Measurements from ENCODE around the gene PACSIN1.

The PACSIN1 gene

DNA sequence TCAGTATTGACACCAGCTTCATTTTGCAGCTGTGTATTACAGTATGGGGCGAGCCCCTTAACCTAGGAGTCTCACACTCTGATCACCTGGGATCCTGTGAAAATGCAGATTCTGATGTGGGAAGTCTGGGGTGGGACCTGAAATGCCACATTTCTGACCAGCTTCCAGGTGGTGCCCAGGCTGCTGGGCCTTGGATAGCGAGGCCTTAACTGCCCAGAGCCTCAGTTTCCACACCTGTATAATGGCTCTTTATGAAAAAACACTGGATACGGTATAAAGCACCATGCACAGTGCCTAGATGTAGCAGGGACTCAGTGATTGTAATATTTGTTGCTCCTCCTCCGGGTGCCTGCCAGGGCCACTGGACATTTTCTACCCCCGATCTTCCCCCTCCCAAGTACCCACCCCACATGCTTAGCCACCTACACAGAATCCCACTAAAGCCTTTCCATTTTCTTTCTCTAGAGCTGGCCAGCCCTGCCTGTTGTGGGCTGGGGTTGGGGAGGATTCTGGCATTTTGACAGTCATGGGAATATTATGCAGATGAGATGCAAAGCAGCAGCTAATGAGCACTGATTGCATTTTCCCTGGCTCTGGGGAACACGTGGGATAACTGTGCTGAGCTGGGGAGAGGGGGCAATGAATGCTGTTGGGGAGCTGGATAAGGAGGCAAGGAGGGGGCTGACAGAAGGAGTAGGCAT, 45.5 kb downstream of the PACSIN1 start:
- Mint-ChIP-seq H3K9me3 (peaks cover 6% of the 10 kb centered on the region), H3K27ac (peak overlapping the region in 2 of 3 experiments; percentile 12 to 22), H3K36me3 (ENCODE audit: low read depth) (no peaks in the 10 kb centered on the region), H3K4me3 (peak overlapping the region in 1 of 3 experiments; percentile 48), H3K27me3 (ENCODE audit: low read depth) (peaks cover 4% of the 10 kb centered on the region), H3K4me1 (peaks cover 42% of the 10 kb centered on the region)
- TF ChIP-seq, protein P1, sequence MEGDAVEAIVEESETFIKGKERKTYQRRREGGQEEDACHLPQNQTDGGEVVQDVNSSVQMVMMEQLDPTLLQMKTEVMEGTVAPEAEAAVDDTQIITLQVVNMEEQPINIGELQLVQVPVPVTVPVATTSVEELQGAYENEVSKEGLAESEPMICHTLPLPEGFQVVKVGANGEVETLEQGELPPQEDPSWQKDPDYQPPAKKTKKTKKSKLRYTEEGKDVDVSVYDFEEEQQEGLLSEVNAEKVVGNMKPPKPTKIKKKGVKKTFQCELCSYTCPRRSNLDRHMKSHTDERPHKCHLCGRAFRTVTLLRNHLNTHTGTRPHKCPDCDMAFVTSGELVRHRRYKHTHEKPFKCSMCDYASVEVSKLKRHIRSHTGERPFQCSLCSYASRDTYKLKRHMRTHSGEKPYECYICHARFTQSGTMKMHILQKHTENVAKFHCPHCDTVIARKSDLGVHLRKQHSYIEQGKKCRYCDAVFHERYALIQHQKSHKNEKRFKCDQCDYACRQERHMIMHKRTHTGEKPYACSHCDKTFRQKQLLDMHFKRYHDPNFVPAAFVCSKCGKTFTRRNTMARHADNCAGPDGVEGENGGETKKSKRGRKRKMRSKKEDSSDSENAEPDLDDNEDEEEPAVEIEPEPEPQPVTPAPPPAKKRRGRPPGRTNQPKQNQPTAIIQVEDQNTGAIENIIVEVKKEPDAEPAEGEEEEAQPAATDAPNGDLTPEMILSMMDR (IDR thresholded peaks at IDR 0.05; ENCODE audit: unreplicated experiment in 3 of 3) = no peak

DNA sequence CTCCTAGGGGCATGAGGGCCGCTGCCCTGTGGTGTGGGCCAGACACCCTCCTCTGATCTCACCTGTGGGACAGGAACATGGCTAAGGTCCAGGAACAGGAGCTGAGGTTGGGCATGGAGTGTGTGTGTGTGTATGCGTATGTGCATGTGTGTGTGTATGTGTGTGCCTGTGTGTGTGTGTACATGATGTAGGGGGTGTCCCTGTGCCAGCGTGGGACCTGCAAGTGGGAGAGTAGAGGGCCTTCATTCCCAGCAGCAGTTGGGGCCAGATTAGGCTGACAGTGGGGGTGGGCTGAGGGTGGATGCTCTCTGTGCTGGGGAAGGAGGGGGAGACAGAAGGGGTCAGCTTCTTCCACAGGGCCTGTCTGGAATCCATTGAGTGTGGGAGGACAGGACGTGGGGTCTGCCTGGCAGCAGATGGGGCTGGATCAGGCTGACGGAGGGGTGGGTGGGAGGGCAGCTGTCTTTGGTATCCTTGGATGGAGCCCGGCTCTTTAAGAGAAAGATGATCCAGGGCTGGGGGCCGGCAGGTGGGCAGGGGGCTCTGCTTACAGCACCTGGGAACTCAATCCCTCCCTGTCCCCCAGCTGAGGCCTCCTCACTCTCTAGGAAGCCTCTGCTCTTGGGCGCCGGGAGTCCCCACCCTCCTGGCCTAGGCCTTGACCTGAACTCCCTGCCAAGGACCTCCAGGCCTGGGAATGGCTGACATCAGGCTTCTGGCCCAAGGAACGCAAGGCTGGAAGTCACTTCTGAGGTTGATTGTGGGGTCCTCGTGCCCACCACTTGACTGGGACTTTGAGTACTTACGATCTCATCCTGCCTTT, 46.2 kb downstream of the PACSIN1 start:
- peaks cover 43% of the 10 kb centered on the region for H3K4me1 Mint-ChIP-seq
- TF ChIP-seq, protein P1 (IDR thresholded peaks at IDR 0.05; ENCODE audit: unreplicated experiment in 3 of 3) = no peak
- no peaks in the 10 kb centered on the region for H3K36me3 Mint-ChIP-seq (ENCODE audit: low read depth)
- H3K27me3 Mint-ChIP-seq (ENCODE audit: low read depth) = peaks cover 6% of the 10 kb centered on the region
- peak overlapping the region in 1 of 3 experiments; percentile 48 for H3K4me3 Mint-ChIP-seq
- peaks cover 6% of the 10 kb centered on the region for H3K9me3 Mint-ChIP-seq
- peak overlapping the region; percentile 12 to 46 (median 37) for H3K27ac Mint-ChIP-seq

DNA sequence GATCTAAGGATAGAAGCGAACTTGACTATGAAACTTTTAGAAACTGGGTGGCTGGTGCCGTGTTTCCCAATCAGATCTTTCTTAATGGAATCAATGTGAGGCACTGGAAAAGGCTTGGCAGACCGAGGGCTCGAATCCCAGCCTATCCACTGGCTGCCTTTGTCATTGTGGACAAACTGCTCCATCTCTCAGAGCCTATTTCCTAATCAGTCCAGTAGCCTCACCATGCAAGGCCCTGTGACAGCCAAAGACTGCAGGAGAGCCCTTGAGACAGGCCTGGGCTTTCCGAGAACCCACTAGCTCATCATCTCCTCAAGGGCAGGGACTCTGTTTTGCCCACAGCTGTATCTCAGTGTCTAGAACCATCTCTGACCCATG, 46.9 kb downstream of the PACSIN1 start:
- H3K9me3 Mint-ChIP-seq = peaks cover 6% of the 10 kb centered on the region
- H3K4me3 Mint-ChIP-seq = peak overlapping the region in 1 of 3 experiments; percentile 8

DNA sequence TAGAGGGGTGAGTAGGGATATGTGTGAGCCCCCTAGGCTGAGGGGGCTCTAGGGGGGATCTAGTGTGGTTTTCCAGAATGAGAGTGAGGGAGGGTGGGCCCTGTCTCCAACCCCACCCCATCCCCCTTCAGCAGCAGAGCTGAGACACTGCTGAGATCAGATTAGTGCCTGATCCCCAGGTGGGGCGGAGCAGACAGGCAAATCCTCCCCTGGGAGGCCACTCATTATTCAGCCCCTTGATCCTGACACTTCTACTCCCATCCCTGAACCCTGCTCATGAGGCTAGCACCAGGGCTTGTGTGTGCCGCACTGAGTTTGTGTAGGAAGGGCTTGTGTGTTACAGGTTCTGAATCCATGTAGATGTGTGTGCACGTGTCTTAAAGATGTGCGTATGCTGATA, 47.8 kb downstream of the PACSIN1 start:
- Mint-ChIP-seq H3K4me1 (peaks cover 42% of the 10 kb centered on the region), H3K9me3 (peaks cover 6% of the 10 kb centered on the region), H3K27me3 (ENCODE audit: low read depth) (peaks cover 11% of the 10 kb centered on the region), H3K4me3 (peak overlapping the region in 2 of 3 experiments; percentile 4 to 69), H3K27ac (peak overlapping the region in 2 of 3 experiments; percentile 15 to 46), H3K36me3 (ENCODE audit: low read depth) (no peaks in the 10 kb centered on the region)
- TF ChIP-seq, protein P1 (IDR thresholded peaks at IDR 0.05; ENCODE audit: unreplicated experiment in 3 of 3) = no peak

More for the DNA sequence above, 46.9 kb downstream of the PACSIN1 start:
- H3K4me1 Mint-ChIP-seq = peaks cover 42% of the 10 kb centered on the region
- TF ChIP-seq, protein P1 (IDR thresholded peaks at IDR 0.05; ENCODE audit: unreplicated experiment in 3 of 3) = no peak
- peak overlapping the region in 1 of 3 experiments; percentile 46 for H3K27ac Mint-ChIP-seq
- H3K27me3 Mint-ChIP-seq (ENCODE audit: low read depth) = peaks cover 11% of the 10 kb centered on the region
- H3K36me3 Mint-ChIP-seq (ENCODE audit: low read depth) = no peaks in the 10 kb centered on the region

DNA sequence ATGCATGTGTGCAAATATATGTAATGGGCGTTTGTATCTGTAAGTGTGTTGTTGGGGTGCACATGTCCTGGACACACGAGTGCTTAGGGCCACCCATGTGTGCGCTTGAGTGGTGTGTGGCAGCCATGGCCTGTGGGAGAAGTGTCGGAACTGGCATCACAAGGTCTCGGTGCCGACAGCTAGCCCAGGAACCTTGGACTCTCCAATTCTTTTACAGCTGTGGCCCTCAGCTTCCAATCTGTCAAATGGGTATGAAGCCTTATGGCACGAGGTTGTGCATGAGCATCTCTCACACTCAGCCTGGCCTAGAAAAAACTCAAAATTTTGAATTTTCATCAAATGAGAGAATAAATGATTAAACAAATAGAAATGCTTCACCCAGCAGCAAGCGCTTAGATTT, 48.2 kb downstream of the PACSIN1 start:
- Mint-ChIP-seq H3K4me3 (peak overlapping the region; percentile 67 to 76 (median 69)), H3K9me3 (peaks cover 6% of the 10 kb centered on the region), H3K4me1 (peaks cover 42% of the 10 kb centered on the region), H3K27me3 (ENCODE audit: low read depth) (peaks cover 11% of the 10 kb centered on the region), H3K36me3 (ENCODE audit: low read depth) (no peaks in the 10 kb centered on the region), H3K27ac (peak overlapping the region in 2 of 3 experiments; percentile 3 to 15)
- TF ChIP-seq, protein P1 (IDR thresholded peaks at IDR 0.05; ENCODE audit: unreplicated experiment in 3 of 3) = no peak
